ENCODE results near the gene PTCH2. TPM values are rescaled to one million over a fixed set of nuclear protein-coding genes. Genes with fewer than 3 reads are reported as not detected.
"Not testable (repeated sequence)": the region's sequence is repeated elsewhere in the genome, so short reads cannot be mapped to it uniquely, and the experiment has no call there.

PTCH2 gene
- total RNA-seq, 1 donor from 2014 or later, result not detected

DNA sequence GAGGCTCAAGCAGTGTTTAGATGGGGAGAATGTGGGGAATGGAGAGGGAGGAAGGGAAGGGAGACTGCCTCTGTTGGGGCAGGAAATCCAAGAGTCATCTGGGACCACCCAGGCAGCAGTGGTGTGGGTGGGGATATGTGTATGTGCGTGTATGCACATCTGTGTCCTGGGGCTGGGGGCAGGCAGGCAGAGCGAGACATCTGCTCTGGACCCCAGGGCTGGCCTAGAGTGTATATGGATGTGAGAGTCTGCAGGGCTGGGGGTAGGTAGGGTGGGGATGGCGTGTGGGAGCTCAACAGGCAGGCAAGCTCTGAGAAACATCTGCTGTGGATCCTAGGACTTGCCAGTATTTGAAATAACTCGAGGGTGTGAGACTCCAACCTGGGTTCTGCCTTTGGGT lies 3.5 kb downstream of the PTCH2 start:
- Mint-ChIP-seq H3K36me3 (peaks cover 2% of the 10 kb centered on the region), H3K9me3 (no peaks in the 10 kb centered on the region), H3K27ac (no peak overlapping the region), H3K27me3 (ENCODE audit: insufficient read depth, low read depth) (peaks cover 20% of the 10 kb centered on the region), H3K4me3 (peak overlapping the region; percentile 21), H3K4me1 (peaks cover 18% of the 10 kb centered on the region)
- Histone ChIP-seq H4K20me1 (ENCODE audit: low read depth) (no peaks in the 10 kb centered on the region), H3K4me2 (no peak overlapping the region), H3F3A (ENCODE audit: low read depth) (peaks cover 18% of the 10 kb centered on the region), H3K79me2 (ENCODE audit: low read depth) (no peaks in the 10 kb centered on the region), H3K4me3 (no peak overlapping the region), H3K9ac (no peak overlapping the region), H3K27ac (no peak overlapping the region), H3K4me1 (no peaks in the 10 kb centered on the region), H3K36me3 (no peaks in the 10 kb centered on the region), H3K9me3 (ENCODE audit: low read depth) (no peaks in the 10 kb centered on the region), H3K27me3 (peaks cover 23% of the 10 kb centered on the region), H2AFZ (replicated peaks) (no peak overlapping the region)
- no peak for DNase-seq (ENCODE audit: low spot score)
- TF ChIP-seq EZH2 (IDR thresholded peaks at IDR 0.05), result no peak
- TF ChIP-seq, protein P1, sequence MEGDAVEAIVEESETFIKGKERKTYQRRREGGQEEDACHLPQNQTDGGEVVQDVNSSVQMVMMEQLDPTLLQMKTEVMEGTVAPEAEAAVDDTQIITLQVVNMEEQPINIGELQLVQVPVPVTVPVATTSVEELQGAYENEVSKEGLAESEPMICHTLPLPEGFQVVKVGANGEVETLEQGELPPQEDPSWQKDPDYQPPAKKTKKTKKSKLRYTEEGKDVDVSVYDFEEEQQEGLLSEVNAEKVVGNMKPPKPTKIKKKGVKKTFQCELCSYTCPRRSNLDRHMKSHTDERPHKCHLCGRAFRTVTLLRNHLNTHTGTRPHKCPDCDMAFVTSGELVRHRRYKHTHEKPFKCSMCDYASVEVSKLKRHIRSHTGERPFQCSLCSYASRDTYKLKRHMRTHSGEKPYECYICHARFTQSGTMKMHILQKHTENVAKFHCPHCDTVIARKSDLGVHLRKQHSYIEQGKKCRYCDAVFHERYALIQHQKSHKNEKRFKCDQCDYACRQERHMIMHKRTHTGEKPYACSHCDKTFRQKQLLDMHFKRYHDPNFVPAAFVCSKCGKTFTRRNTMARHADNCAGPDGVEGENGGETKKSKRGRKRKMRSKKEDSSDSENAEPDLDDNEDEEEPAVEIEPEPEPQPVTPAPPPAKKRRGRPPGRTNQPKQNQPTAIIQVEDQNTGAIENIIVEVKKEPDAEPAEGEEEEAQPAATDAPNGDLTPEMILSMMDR (IDR thresholded peaks at IDR 0.05), result no peak
- no peak for TF ChIP-seq EZH2phosphoT487 (IDR thresholded peaks at IDR 0.05)

DNA sequence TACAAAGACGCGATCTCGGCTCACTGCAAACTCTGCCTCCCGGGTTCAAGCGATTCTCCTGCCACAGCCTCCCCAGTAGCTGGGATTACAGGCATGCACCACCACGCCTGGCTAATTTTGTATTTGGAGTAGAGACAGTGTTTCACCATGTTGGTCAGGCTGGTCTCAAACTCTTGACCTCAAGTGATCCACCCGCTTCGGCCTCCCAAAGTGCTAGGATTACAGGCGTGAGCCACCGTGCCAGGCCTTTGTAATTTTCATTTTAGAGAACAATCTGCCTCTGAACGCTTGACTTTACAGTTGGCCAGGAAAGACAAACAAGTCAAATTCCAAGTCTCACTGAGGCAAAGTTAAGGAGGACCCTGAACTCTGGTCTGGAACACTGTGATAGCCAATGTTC lies 4.8 kb downstream of the PTCH2 start:
- H3K4me3 ChIP-seq; DNase-seq (ENCODE audit: low spot score); H3K9me3 Mint-ChIP-seq; H3K27ac Mint-ChIP-seq; H3K79me2 ChIP-seq (ENCODE audit: low read depth); H4K20me1 ChIP-seq (ENCODE audit: low read depth); H3K4me3 Mint-ChIP-seq; H3K4me2 ChIP-seq; H3K9me3 ChIP-seq (ENCODE audit: low read depth); H3K4me1 ChIP-seq; H3K36me3 ChIP-seq; H3K9ac ChIP-seq; H2AFZ ChIP-seq (replicated peaks); H3K27ac ChIP-seq; H3K36me3 Mint-ChIP-seq: not testable (repeated sequence)
- peaks cover 13% of the 10 kb centered on the region for H3K4me1 Mint-ChIP-seq
- H3K27me3 Mint-ChIP-seq (ENCODE audit: insufficient read depth, low read depth), result peaks cover 15% of the 10 kb centered on the region
- Histone ChIP-seq H3F3A (ENCODE audit: low read depth) (peaks cover 12% of the 10 kb centered on the region), H3K27me3 (peaks cover 20% of the 10 kb centered on the region)

DNA sequence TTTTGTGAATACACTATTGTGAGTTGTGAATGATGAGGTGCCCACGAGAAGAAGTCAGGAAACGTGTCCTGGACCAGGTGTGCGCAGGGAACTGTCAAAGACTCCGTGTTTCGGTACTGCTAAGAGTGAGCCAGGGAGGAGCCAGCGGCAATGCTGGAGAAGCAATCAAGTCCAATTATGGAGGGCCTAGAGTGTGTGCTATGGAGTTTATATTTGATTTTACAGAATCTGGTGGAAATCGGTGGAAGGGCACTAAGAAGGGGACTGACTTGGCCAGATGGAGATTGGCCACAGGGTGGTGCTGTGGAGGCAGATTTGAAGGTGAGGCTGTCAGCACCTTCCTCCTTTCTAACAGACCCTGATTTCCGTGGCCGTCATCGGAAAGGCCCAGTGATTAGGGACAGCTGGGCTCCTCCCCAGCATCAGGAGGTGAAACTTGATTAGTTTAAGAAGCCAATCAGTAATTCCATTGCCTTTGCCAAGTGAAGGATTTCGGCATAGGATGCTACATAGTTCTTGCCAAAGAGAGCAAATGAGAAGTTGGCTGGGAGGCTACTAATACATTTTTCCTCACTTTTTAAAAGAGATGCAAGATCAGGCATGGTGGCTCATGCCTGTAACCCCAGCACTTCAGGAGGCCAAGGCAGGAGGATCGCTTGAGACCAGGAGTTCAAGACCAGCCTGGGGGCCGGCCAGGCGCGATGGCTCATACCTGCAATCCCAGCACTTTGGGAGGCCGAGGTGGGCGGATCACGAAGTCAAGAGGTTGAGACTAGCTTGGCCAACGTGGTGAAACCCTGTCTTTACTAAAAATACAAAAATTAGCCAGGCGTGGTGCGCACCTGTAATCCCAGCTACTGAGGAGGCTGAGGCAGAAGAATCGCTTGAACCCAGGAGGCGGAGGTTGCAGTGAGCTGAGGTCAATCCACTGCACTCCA lies 7.0 kb downstream of the PTCH2 start:
- Histone ChIP-seq H3K9me3 (ENCODE audit: low read depth) (no peaks in the 10 kb centered on the region), H3F3A (ENCODE audit: low read depth) (peaks cover 4% of the 10 kb centered on the region), H2AFZ (replicated peaks) (no peak overlapping the region), H3K4me1 (peaks cover 7% of the 10 kb centered on the region), H3K9ac (no peak overlapping the region), H4K20me1 (ENCODE audit: low read depth) (no peaks in the 10 kb centered on the region), H3K36me3 (no peaks in the 10 kb centered on the region), H3K27ac (no peak overlapping the region), H3K4me2 (no peak overlapping the region), H3K27me3 (no peaks in the 10 kb centered on the region), H3K79me2 (ENCODE audit: low read depth) (no peaks in the 10 kb centered on the region), H3K4me3 (no peak overlapping the region)
- Mint-ChIP-seq H3K4me1 (peaks cover 9% of the 10 kb centered on the region), H3K36me3 (no peaks in the 10 kb centered on the region), H3K27me3 (ENCODE audit: insufficient read depth, low read depth) (peaks cover 7% of the 10 kb centered on the region), H3K27ac (peak overlapping the region; percentile 2), H3K4me3 (peak overlapping the region; percentile 27), H3K9me3 (no peaks in the 10 kb centered on the region)
- TF ChIP-seq, protein P1 (IDR thresholded peaks at IDR 0.05), result peak; percentile 80
- no peak for TF ChIP-seq EZH2 (IDR thresholded peaks at IDR 0.05)
- DNase-seq (ENCODE audit: low spot score), result peak; percentile 88

DNA sequence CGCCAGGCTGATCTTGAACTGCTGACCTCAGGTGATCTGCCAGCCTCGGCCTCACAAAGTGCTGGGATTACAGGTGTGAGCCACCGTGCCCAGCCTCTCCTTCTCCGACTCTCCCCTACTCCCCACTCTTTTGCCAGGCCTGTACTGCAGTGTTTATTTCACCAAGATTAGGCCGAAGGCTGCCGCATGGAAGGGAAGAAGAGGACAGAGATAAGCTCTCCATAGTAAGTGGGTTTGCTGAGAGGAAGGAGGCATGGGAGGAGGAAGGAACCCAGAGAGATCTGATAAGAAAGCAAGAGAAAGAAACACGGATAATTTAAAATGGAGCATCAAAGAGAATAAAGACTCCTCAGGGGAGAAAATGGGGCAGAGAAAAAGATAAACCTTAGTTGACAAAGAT lies 8.7 kb downstream of the PTCH2 start:
- Histone ChIP-seq H3K36me3 (no peaks in the 10 kb centered on the region), H3K27me3 (no peaks in the 10 kb centered on the region), H3K79me2 (ENCODE audit: low read depth) (no peaks in the 10 kb centered on the region), H3K4me1 (peaks cover 9% of the 10 kb centered on the region), H3F3A (ENCODE audit: low read depth) (peaks cover 4% of the 10 kb centered on the region), H3K9me3 (ENCODE audit: low read depth) (no peaks in the 10 kb centered on the region), H4K20me1 (ENCODE audit: low read depth) (no peaks in the 10 kb centered on the region), H3K27ac (no peak overlapping the region), H3K4me2 (no peak overlapping the region), H2AFZ (replicated peaks) (no peak overlapping the region), H3K9ac (no peak overlapping the region), H3K4me3 (no peak overlapping the region)
- DNase-seq (ENCODE audit: low spot score), result no peak
- H3K27me3 Mint-ChIP-seq (ENCODE audit: insufficient read depth, low read depth), result peaks cover 2% of the 10 kb centered on the region
- H3K27ac Mint-ChIP-seq, result no peak overlapping the region
- no peaks in the 10 kb centered on the region for H3K36me3 Mint-ChIP-seq
- peaks cover 9% of the 10 kb centered on the region for H3K4me1 Mint-ChIP-seq
- TF ChIP-seq, protein P1 (IDR thresholded peaks at IDR 0.05), result no peak
- TF ChIP-seq EZH2phosphoT487 (IDR thresholded peaks at IDR 0.05), result no peak
- no peak for TF ChIP-seq EZH2 (IDR thresholded peaks at IDR 0.05)
- H3K9me3 Mint-ChIP-seq, result no peaks in the 10 kb centered on the region
- H3K4me3 Mint-ChIP-seq, result no peak overlapping the region

All from neural progenitor cell (in vitro differentiated cells).